ENCODE measurements around the gene DENND4B.
A peak's percentile ranks its signal among the peaks of the same experiment; 100 is the strongest.
"Not testable (repeated sequence)": the region's sequence is repeated elsewhere in the genome, so short reads cannot be mapped to it uniquely, and the experiment has no call there.

DENND4B gene

GRCh38 chr1:153903841-153904455 is 42.6 kb downstream of the DENND4B start:
- no peak overlapping the region for H3K27ac ChIP-seq
- H3K9ac ChIP-seq, result no peak overlapping the region
- no peak overlapping the region for H3K4me3 ChIP-seq
- H3K27me3 ChIP-seq, result no peaks in the 10 kb centered on the region
- peaks cover 11% of the 10 kb centered on the region; the same call in 1 of the 2 replicates for H3K4me1 ChIP-seq
- H3K36me3 ChIP-seq, result peaks cover 83% of the 10 kb centered on the region
- no peak for TF ChIP-seq Cebpa-rat (IDR thresholded peaks at IDR 0.05)
- H3K4me2 ChIP-seq, result no peak overlapping the region
- H4K20me1 ChIP-seq, result peaks cover 97% of the 10 kb centered on the region
- peaks cover 8% of the 10 kb centered on the region for H3K9me3 ChIP-seq

DNA sequence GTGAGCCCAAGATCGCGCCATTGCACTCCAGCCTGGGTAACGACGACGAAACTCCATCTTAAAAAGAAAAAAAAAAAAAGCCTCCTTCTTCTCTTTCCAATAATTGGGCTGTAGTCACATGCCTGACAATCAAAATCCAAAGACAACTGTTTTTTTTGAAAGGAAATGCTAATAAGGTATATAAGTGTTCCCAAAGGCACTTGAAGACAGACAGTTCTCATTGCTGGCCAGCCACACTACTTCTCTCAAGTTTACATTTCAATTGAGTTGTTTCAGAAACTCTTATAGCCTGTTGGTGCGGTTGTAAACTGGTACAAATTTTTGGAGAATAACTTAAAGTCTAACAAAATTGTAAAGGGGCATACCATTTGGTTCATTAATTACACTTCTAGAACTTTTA is 47.0 kb downstream of the DENND4B start:
- TF ChIP-seq Cebpa-rat (IDR thresholded peaks at IDR 0.05), result no peak
- H3K4me1 ChIP-seq, result peaks cover 11% of the 10 kb centered on the region; the same call in 1 of the 2 replicates
- H3K4me2 ChIP-seq, result no peak overlapping the region
- H3K27me3 ChIP-seq, result no peaks in the 10 kb centered on the region
- no peak overlapping the region for H3K9ac ChIP-seq
- no peak overlapping the region for H3K27ac ChIP-seq
- H4K20me1 ChIP-seq, result peaks cover 97% of the 10 kb centered on the region
- no peak overlapping the region for H3K4me3 ChIP-seq
- H3K9me3 ChIP-seq, result peaks cover 8% of the 10 kb centered on the region
- peaks cover 96% of the 10 kb centered on the region for H3K36me3 ChIP-seq

- not testable (repeated sequence) for H3K9me3 ChIP-seq, H3K27ac ChIP-seq, H3K27me3 ChIP-seq, H3K4me1 ChIP-seq, H3K9ac ChIP-seq, H3K4me2 ChIP-seq, H3K4me3 ChIP-seq
- peaks cover 97% of the 10 kb centered on the region for H4K20me1 ChIP-seq
- H3K36me3 ChIP-seq, result peaks cover 95% of the 10 kb centered on the region
Observed at GRCh38 chr1:153895866-153896265, 50.7 kb downstream of the DENND4B start.

DNA sequence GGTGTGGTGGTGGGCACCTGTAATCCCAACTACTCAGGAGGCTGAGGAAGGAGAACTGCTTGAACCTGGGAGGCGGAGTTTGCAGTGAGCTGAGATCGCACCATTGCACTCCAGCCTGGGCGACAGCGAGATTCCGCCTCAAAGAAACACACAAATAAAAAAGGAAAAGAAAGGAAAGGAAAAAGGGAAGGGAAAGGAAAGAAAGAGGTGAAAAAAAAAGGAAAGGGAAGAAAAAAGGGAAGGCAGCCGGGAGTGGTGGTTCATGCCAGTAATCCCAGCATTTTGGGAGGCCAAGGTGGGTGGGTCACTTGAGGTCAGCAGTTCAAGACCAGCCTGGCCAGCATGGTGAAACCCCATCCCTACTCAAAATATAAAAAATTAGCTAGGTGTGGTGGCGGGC is 55.5 kb downstream of the DENND4B start:
- H3K36me3 ChIP-seq, result peaks cover 93% of the 10 kb centered on the region
- H3K9me3 ChIP-seq, H3K9ac ChIP-seq, H3K4me3 ChIP-seq, H3K27ac ChIP-seq, H3K27me3 ChIP-seq, H3K4me2 ChIP-seq: not testable (repeated sequence)
- H4K20me1 ChIP-seq, result peaks cover 95% of the 10 kb centered on the region
- peaks cover 11% of the 10 kb centered on the region; the same call in 1 of the 2 replicates for H3K4me1 ChIP-seq

GRCh38 chr1:153888533-153888932 is 58.0 kb downstream of the DENND4B start:
- H3K4me3 ChIP-seq, result no peak overlapping the region

DNA sequence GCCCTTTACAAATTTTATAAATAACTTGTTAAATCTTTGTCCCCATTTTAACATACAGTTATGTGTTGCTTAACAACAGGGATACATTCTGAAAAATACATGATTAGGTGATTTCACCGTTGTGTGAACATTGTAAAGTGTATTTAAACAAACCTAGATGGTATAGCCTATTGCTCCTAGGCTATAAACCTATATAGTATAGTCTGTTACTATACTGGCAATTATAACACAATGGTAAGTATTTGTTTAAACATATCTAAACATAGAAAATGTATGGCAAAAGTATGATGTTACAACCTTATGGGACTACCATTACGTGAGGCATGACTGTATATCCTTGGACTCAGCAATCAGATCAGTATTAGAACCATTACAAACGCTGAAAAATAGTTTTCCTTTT is 60.4 kb downstream of the DENND4B start:
- Histone ChIP-seq H3K36me3 (peaks cover 52% of the 10 kb centered on the region), H3K27me3 (no peaks in the 10 kb centered on the region), H3K9ac (no peak overlapping the region), H3K9me3 (no peaks in the 10 kb centered on the region), H3K4me2 (no peak overlapping the region), H3K4me3 (no peak overlapping the region), H3K4me1 (peaks cover 54% of the 10 kb centered on the region), H4K20me1 (peaks cover 98% of the 10 kb centered on the region), H3K27ac (no peak overlapping the region)
- no peak for TF ChIP-seq Cebpa-rat (IDR thresholded peaks at IDR 0.05)

More at GRCh38 chr1:153888533-153888932, 58.0 kb downstream of the DENND4B start:
- H3K36me3 ChIP-seq, result peaks cover 73% of the 10 kb centered on the region
- peaks cover 30% of the 10 kb centered on the region for H3K4me1 ChIP-seq
- H3K4me2 ChIP-seq, result no peak overlapping the region
- no peaks in the 10 kb centered on the region for H3K27me3 ChIP-seq
- no peak overlapping the region for H3K27ac ChIP-seq
- no peak for TF ChIP-seq Cebpa-rat (IDR thresholded peaks at IDR 0.05)
- H4K20me1 ChIP-seq, result peaks cover 95% of the 10 kb centered on the region
- H3K9ac ChIP-seq, result no peak overlapping the region
- no peaks in the 10 kb centered on the region for H3K9me3 ChIP-seq

GRCh38 chr1:153883223-153883622 is 63.3 kb downstream of the DENND4B start:
- Histone ChIP-seq H3K4me1 (peaks cover 75% of the 10 kb centered on the region), H3K27me3 (no peaks in the 10 kb centered on the region), H4K20me1 (peaks cover 98% of the 10 kb centered on the region), H3K27ac (no peak overlapping the region), H3K9ac (no peak overlapping the region), H3K36me3 (peaks cover 31% of the 10 kb centered on the region), H3K4me2 (peak overlapping the region; percentile 80), H3K4me3 (no peak overlapping the region), H3K9me3 (no peaks in the 10 kb centered on the region)
- TF ChIP-seq Cebpa-rat (IDR thresholded peaks at IDR 0.05), result no peak

- peaks cover 70% of the 10 kb centered on the region for H3K4me1 ChIP-seq
Observed at GRCh38 chr1:153882296-153882912, 64.1 kb downstream of the DENND4B start.

GRCh38 chr1:153881751-153882150 is 64.8 kb downstream of the DENND4B start:
- Histone ChIP-seq H3K4me2 (peak overlapping the region; percentile 80), H3K4me1 (peaks cover 70% of the 10 kb centered on the region), H3K36me3 (peaks cover 26% of the 10 kb centered on the region), H3K27ac (peak overlapping the region; percentile 63), H3K9ac (peak overlapping the region; percentile 70; the same call in 1 of the 2 replicates), H4K20me1 (peaks cover 99% of the 10 kb centered on the region), H3K4me3 (peak overlapping the region; percentile 43), H3K27me3 (no peaks in the 10 kb centered on the region), H3K9me3 (no peaks in the 10 kb centered on the region)
- TF ChIP-seq Cebpa-rat (IDR thresholded peaks at IDR 0.05), result no peak

More at GRCh38 chr1:153882296-153882912, 64.1 kb downstream of the DENND4B start:
- Histone ChIP-seq H3K4me3 (no peak overlapping the region), H4K20me1 (peaks cover 98% of the 10 kb centered on the region), H3K27ac (peak overlapping the region; percentile 63; the same call in 1 of the 2 replicates), H3K4me2 (peak overlapping the region; percentile 80), H3K36me3 (peaks cover 27% of the 10 kb centered on the region), H3K9me3 (no peaks in the 10 kb centered on the region), H3K27me3 (no peaks in the 10 kb centered on the region), H3K9ac (peak overlapping the region; percentile 70; the same call in 1 of the 2 replicates)
- TF ChIP-seq Cebpa-rat (IDR thresholded peaks at IDR 0.05), result no peak

DNA sequence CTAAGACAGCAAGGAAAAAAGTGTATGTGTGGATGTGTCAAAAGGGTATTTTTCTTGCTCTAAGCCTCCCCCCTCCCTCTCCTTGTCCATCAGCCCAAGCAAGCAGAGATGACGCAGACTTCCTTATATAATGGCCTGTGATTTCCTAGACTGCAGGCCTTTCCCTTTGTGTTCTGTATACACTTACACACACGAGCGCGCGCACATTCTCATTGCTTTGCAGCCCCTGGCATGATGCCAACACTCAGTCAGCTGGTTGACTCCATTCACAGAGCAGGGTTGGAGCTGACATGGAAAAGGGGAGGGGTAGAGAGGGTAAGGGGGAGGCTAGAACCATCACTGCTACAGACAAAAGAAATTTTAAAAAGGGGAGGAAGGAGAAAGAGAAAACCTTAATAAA is 65.6 kb downstream of the DENND4B start:
- Histone ChIP-seq H3K27me3 (no peaks in the 10 kb centered on the region), H3K4me3 (peak overlapping the region; percentile 43; the same call in 1 of the 2 replicates), H4K20me1 (peaks cover 99% of the 10 kb centered on the region), H3K9ac (peak overlapping the region; percentile 70; the same call in 1 of the 2 replicates), H3K4me1 (peaks cover 70% of the 10 kb centered on the region), H3K9me3 (no peaks in the 10 kb centered on the region), H3K36me3 (peaks cover 27% of the 10 kb centered on the region), H3K27ac (peak overlapping the region; percentile 63; the same call in 1 of the 2 replicates), H3K4me2 (peak overlapping the region; percentile 80)
- no peak for TF ChIP-seq Cebpa-rat (IDR thresholded peaks at IDR 0.05)

All from BLaER1 (cell line).